Dermis blood vessel endothelial cell (primary cell): ENCODE results near the gene CHST6. TPM values are rescaled to one million over a fixed set of nuclear protein-coding genes. Genes with fewer than 3 reads are reported as not detected.
"Not testable (repeated sequence)": the region's sequence is repeated elsewhere in the genome, so short reads cannot be mapped to it uniquely, and the experiment has no call there.

Experiments used
- DNase-seq: peaks from one replicate; pipeline ENCODE4 v3.0.0; 2010
- total RNA-seq: library from RNA; depleted of rRNA; stranded (reverse); fragments of >200 nt; gene quantifications from 2 replicates; pipeline ENCODE4 v1.2.3, GENCODE V29; 2014

CHST6 gene
- total RNA-seq, 1 donor from 2014 or later: 1.2 TPM

- peak; percentile 98 for DNase-seq
Measured at GRCh38 chr16:75433732-75434413, 61.4 kb downstream of the CHST6 start.

- DNase-seq: peak; percentile 97
Measured at GRCh38 chr16:75432828-75433731, 62.2 kb downstream of the CHST6 start, which contains the start of gene CFDP1. CFDP1 (minus strand) TSS chr16:75433503; CDS start chr16:75433352, 151 bp downstream.

GRCh38 chr16:75429621-75430403 lies 65.4 kb downstream of the CHST6 start:
- DNase-seq: no peak

- DNase-seq: not testable (repeated sequence)
Measured at GRCh38 chr16:75426524-75426923, 68.7 kb downstream of the CHST6 start.

- DNase-seq: not testable (repeated sequence)
Measured at GRCh38 chr16:75424105-75424762, 71.0 kb downstream of the CHST6 start.

- DNase-seq: no peak
Measured at GRCh38 chr16:75423723-75424104, 71.5 kb downstream of the CHST6 start.

Other genes starting within 250 kb of the CHST6 start
- 141 and 300 TPM in 2 replicates for gene BCAR1, start 243.8 kb downstream of the CHST6 start, total RNA-seq
- 71.6 and 82.4 TPM in 2 replicates for gene CFDP1, start 61.9 kb downstream of the CHST6 start, total RNA-seq
- gene TMEM170A, start 30.8 kb downstream of the CHST6 start, total RNA-seq: 36.2 and 56.2 TPM in 2 replicates
- not detected in 2 replicates for gene CHST5, start 40.7 kb upstream of the CHST6 start, total RNA-seq
- gene TMEM231, start 60.8 kb upstream of the CHST6 start, total RNA-seq: 8.0 and 13.7 TPM in 2 replicates
- gene GABARAPL2, start 70.9 kb upstream of the CHST6 start, total RNA-seq: 89.5 and 91.2 TPM in 2 replicates
- gene ADAT1, start 127.8 kb upstream of the CHST6 start, total RNA-seq: 99.0 and 104 TPM in 2 replicates
- gene KARS1, start 152.2 kb upstream of the CHST6 start, total RNA-seq: 184 and 218 TPM in 2 replicates
- 54.4 and 66.4 TPM in 2 replicates for gene TERF2IP, start 152.3 kb upstream of the CHST6 start, total RNA-seq
- not detected in 2 replicates for gene CPHXL2, start 181.6 kb upstream of the CHST6 start, total RNA-seq
- not detected in 2 replicates for gene DUXB, start 206.0 kb upstream of the CHST6 start, total RNA-seq
- not detected in 2 replicates for gene CPHXL, start 231.0 kb upstream of the CHST6 start, total RNA-seq